DMS79 treated with DMSO at 0.1 percent for 48 hours (cell line): ENCODE data around the gene HDHD2.

Experiments used
- DNase-seq: peaks from one replicate; lab custom pipeline; 2025; lab: John Stamatoyannopoulos, UW

Gene HDHD2

DNA sequence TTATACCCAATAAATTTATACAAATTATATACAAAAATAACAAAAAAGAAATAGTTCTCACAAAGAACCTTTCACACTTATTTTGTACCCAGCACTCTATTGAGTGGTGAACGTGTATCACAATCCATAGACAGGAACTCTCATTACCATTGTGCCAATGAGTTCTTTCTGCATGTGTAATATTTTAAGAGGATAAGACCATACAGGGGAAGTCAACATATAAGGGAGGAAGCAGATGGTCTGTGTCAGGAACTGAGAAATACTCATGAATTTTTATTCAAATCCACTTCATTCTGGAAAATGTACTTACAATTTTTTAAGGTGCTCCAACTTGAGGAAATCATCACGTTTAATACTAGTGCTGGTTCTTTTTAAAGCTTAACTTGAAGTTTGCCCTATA lies 87.8 kb downstream of the HDHD2 start:
- DNase-seq, result no peak
